ENCODE data around the gene SNORC.

Gene SNORC

GRCh38 chr2:232883116-232883721, 13.2 kb downstream of the SNORC start:
- DNase-seq (ENCODE audit: insufficient read length, low spot score) (no peak), FAIRE-seq (no peak)
- TF ChIP-seq POLR2A (IDR thresholded peaks at IDR 0.05; ENCODE audit: low read depth, low read length), result no peak

- FAIRE-seq (no peak), DNase-seq (ENCODE audit: insufficient read length, low spot score) (no peak)
- no peak for TF ChIP-seq POLR2A (IDR thresholded peaks at IDR 0.05; ENCODE audit: low read depth, low read length)
These were observed 13.9 kb downstream of the SNORC start for GRCh38 chr2:232884001-232884421.

GRCh38 chr2:232884549-232885263, 14.6 kb downstream of the SNORC start:
- FAIRE-seq, result no peak
- no peak for DNase-seq (ENCODE audit: insufficient read length, low spot score)
- TF ChIP-seq POLR2A (IDR thresholded peaks at IDR 0.05; ENCODE audit: low read depth, low read length), result no peak

- TF ChIP-seq POLR2A (IDR thresholded peaks at IDR 0.05; ENCODE audit: low read depth, low read length), result no peak
- DNase-seq (ENCODE audit: insufficient read length, low spot score), result no peak
- no peak for FAIRE-seq
These were observed 15.3 kb downstream of the SNORC start for GRCh38 chr2:232885264-232885961.

- TF ChIP-seq POLR2A (IDR thresholded peaks at IDR 0.05; ENCODE audit: low read depth, low read length), result no peak
- DNase-seq (ENCODE audit: insufficient read length, low spot score) (no peak), FAIRE-seq (no peak)
These were observed 16.1 kb downstream of the SNORC start for GRCh38 chr2:232886176-232886575.

- DNase-seq (ENCODE audit: insufficient read length, low spot score) (no peak), FAIRE-seq (no peak)
- no peak for TF ChIP-seq POLR2A (IDR thresholded peaks at IDR 0.05; ENCODE audit: low read depth, low read length)
These were observed 16.6 kb downstream of the SNORC start for GRCh38 chr2:232886632-232887031.

GRCh38 chr2:232887171-232887850, 17.2 kb downstream of the SNORC start:
- no peak for TF ChIP-seq POLR2A (IDR thresholded peaks at IDR 0.05; ENCODE audit: low read depth, low read length)
- DNase-seq (ENCODE audit: insufficient read length, low spot score) (no peak), FAIRE-seq (no peak)

- TF ChIP-seq POLR2A (IDR thresholded peaks at IDR 0.05; ENCODE audit: low read depth, low read length), result no peak
- FAIRE-seq, result no peak
- DNase-seq (ENCODE audit: insufficient read length, low spot score), result no peak
These were observed 18.2 kb downstream of the SNORC start for GRCh38 chr2:232888099-232888836.

GRCh38 chr2:232888839-232889529, 18.9 kb downstream of the SNORC start:
- DNase-seq (ENCODE audit: insufficient read length, low spot score) (no peak), FAIRE-seq (no peak)
- no peak for TF ChIP-seq POLR2A (IDR thresholded peaks at IDR 0.05; ENCODE audit: low read depth, low read length)

GRCh38 chr2:232889876-232890401, 19.9 kb downstream of the SNORC start:
- no peak for TF ChIP-seq POLR2A (IDR thresholded peaks at IDR 0.05; ENCODE audit: low read depth, low read length)
- no peak for DNase-seq (ENCODE audit: insufficient read length, low spot score)
- FAIRE-seq, result no peak

- FAIRE-seq, result no peak
- no peak for TF ChIP-seq POLR2A (IDR thresholded peaks at IDR 0.05; ENCODE audit: low read depth, low read length)
- no peak for DNase-seq (ENCODE audit: insufficient read length, low spot score)
These were observed 20.5 kb downstream of the SNORC start for GRCh38 chr2:232890536-232890895.

- FAIRE-seq (no peak), DNase-seq (ENCODE audit: insufficient read length, low spot score) (no peak)
- TF ChIP-seq POLR2A (IDR thresholded peaks at IDR 0.05; ENCODE audit: low read depth, low read length), result no peak
These were observed 21.0 kb downstream of the SNORC start for GRCh38 chr2:232890896-232891601.
